Measurements from ENCODE around the gene LDLRAP1.

Gene LDLRAP1

GRCh38 chr1:25576459-25577133 is 33.2 kb downstream of the LDLRAP1 start:
- Histone ChIP-seq H2AFZ (ENCODE audit: low read depth, low read length) (no peak overlapping the region), H3K4me3 (ENCODE audit: low read length) (no peak overlapping the region), H3K79me2 (ENCODE audit: low read length) (no peaks in the 10 kb centered on the region), H4K20me1 (ENCODE audit: insufficient read depth, low read length) (no peaks in the 10 kb centered on the region), H3K36me3 (replicated peaks; ENCODE audit: low read depth, low read length) (no peaks in the 10 kb centered on the region), H3K27ac (ENCODE audit: low read length) (no peak overlapping the region), H3K9me3 (ENCODE audit: insufficient read depth, low read length) (no peaks in the 10 kb centered on the region), H3K4me2 (ENCODE audit: low read length) (no peak overlapping the region), H3K27me3 (ENCODE audit: low read depth, low read length) (no peaks in the 10 kb centered on the region), H3K4me1 (ENCODE audit: low read length) (peaks cover 4% of the 10 kb centered on the region), H3K9ac (ENCODE audit: low read length) (no peak overlapping the region)
- TF ChIP-seq CTCF (IDR thresholded peaks at IDR 0.05; ENCODE audit: low read depth, low read length) (no peak), EZH2phosphoT487 (IDR thresholded peaks at IDR 0.05; ENCODE audit: low read depth) (no peak)

GRCh38 chr1:25577134-25577920 is 33.9 kb downstream of the LDLRAP1 start:
- Histone ChIP-seq H3K4me1 (ENCODE audit: low read length) (peaks cover 4% of the 10 kb centered on the region), H4K20me1 (ENCODE audit: insufficient read depth, low read length) (no peaks in the 10 kb centered on the region), H2AFZ (ENCODE audit: low read depth, low read length) (no peak overlapping the region), H3K4me3 (ENCODE audit: low read length) (no peak overlapping the region), H3K27ac (ENCODE audit: low read length) (no peak overlapping the region), H3K79me2 (ENCODE audit: low read length) (no peaks in the 10 kb centered on the region), H3K27me3 (ENCODE audit: low read depth, low read length) (no peaks in the 10 kb centered on the region), H3K9ac (ENCODE audit: low read length) (no peak overlapping the region), H3K36me3 (replicated peaks; ENCODE audit: low read depth, low read length) (no peaks in the 10 kb centered on the region), H3K9me3 (ENCODE audit: insufficient read depth, low read length) (no peaks in the 10 kb centered on the region), H3K4me2 (ENCODE audit: low read length) (no peak overlapping the region)
- TF ChIP-seq CTCF (IDR thresholded peaks at IDR 0.05; ENCODE audit: low read depth, low read length) (no peak), EZH2phosphoT487 (IDR thresholded peaks at IDR 0.05; ENCODE audit: low read depth) (no peak)

- H3K27me3 ChIP-seq (ENCODE audit: low read depth, low read length) = no peaks in the 10 kb centered on the region
- no peaks in the 10 kb centered on the region for H3K4me1 ChIP-seq (ENCODE audit: low read length)
- no peaks in the 10 kb centered on the region for H3K79me2 ChIP-seq (ENCODE audit: low read length)
- H4K20me1 ChIP-seq (ENCODE audit: insufficient read depth, low read length) = no peaks in the 10 kb centered on the region
- H3K36me3 ChIP-seq (replicated peaks; ENCODE audit: low read depth, low read length) = no peaks in the 10 kb centered on the region
- no peak overlapping the region for H3K9ac ChIP-seq (ENCODE audit: low read length)
- H3K4me3 ChIP-seq (ENCODE audit: low read length) = no peak overlapping the region
- no peak overlapping the region for H3K27ac ChIP-seq (ENCODE audit: low read length)
- TF ChIP-seq CTCF (IDR thresholded peaks at IDR 0.05; ENCODE audit: low read depth, low read length) (no peak), EZH2phosphoT487 (IDR thresholded peaks at IDR 0.05; ENCODE audit: low read depth) (no peak)
- H3K9me3 ChIP-seq (ENCODE audit: insufficient read depth, low read length) = no peaks in the 10 kb centered on the region
- H3K4me2 ChIP-seq (ENCODE audit: low read length) = no peak overlapping the region
- H2AFZ ChIP-seq (ENCODE audit: low read depth, low read length) = no peak overlapping the region
These were observed 36.2 kb downstream of the LDLRAP1 start for GRCh38 chr1:25579292-25580252.

Measured in OCI-LY3 (cell line).